HG03159 (cell line): ENCODE measurements around the gene EPHA8.

Source experiments
- ATAC-seq: cut with Tn5 transposase; IDR thresholded peaks from one replicate; pipeline ENCODE4 v1.9.1; 2021; ENCODE audit warnings: mild to moderate bottlenecking, moderate library complexity; ENCODE audit not compliant: unreplicated experiment

The EPHA8 gene

GRCh38 chr1:22535399-22535798, 27.9 kb upstream of the EPHA8 start:
- ATAC-seq, result no peak

- ATAC-seq, result no peak
Observed at GRCh38 chr1:22536506-22536905, 26.8 kb upstream of the EPHA8 start.

DNA sequence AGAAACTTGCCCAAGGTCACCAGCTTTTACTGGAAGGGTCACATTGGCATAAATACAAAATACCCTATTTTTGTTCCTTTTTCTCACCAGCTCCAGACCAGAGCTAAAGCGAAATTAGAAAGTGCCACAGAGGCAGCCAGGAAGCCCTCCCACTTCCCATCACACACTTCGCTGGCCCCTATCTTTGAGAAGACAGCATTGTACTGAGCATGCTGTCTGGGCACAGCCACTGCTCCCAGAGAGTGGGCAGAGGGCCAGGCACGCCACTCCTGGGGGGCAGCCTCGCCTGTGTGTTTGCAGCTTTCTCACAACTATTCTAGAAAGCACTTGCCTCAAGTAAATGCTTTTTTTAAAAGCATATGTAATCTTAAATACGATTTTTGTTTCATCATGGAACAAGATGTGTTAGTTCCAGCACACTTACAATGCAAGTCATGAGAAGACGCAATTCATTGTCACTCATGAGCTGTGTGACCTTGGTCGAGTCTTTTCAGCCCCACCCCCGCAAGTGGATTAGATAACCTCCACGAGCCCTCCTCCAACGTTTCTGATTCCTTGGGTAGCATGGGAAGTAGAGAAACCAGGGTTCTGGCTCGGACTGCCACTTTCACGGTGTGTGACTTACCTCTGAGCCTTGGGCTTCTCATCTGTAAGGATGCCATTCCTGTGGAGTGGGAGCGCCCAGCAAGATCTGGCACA, 25.7 kb upstream of the EPHA8 start:
- no peak for ATAC-seq

DNA sequence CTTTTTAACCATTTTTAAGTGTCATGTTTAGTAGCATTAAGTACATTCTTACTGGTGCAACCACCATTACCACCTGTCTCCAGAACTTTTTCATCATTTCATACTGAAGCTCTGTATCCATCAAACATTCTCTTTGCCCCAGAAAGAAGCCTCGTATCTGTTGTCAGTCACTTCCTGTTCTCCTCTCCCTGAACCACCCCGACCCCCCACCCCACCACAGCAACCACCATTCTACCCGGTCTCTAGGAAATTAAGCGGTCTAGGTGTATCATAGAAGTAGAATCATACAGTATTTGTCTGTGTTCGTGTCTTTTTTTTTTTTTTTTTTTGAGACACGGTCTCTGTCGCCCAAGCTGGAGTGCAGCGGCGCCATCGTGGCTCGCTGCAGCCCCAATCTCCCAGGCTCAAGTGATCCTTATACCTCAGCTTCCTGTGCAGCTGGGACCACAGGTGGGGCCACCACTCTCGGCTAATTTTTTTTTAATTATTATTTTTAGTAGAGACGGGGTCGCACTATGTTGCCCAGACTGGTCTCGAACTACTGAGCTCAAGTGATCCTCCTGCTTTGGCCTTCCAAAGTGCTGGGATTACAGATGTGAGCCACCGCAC, 23.7 kb upstream of the EPHA8 start:
- ATAC-seq, result no peak

GRCh38 chr1:22540337-22540736, 23.0 kb upstream of the EPHA8 start:
- ATAC-seq, result no peak

DNA sequence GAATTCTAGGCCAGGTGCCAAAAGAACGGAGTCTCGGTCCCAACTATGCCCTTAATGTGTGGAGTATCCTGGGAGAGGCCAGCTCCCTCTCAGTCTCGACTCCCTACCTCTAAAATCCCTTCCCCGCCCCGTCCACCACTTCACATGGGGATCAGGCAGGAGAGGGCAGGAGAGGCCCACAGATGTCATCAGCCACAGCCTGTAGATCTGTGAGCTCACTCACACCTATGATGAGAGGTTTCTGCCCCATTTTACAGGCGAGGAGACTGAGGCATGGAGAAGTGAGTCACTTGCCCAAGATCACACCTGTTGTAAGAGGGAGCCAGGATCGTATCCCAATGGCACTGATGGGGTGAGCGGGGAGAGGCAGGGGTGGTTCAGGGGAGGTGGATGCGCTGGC, 20.4 kb upstream of the EPHA8 start:
- no peak for ATAC-seq

GRCh38 chr1:22543679-22544078, 19.6 kb upstream of the EPHA8 start:
- ATAC-seq, result no peak

- no peak for ATAC-seq
Observed at GRCh38 chr1:22544606-22545005, 18.7 kb upstream of the EPHA8 start.

GRCh38 chr1:22545141-22545540, 18.1 kb upstream of the EPHA8 start:
- ATAC-seq, result no peak

DNA sequence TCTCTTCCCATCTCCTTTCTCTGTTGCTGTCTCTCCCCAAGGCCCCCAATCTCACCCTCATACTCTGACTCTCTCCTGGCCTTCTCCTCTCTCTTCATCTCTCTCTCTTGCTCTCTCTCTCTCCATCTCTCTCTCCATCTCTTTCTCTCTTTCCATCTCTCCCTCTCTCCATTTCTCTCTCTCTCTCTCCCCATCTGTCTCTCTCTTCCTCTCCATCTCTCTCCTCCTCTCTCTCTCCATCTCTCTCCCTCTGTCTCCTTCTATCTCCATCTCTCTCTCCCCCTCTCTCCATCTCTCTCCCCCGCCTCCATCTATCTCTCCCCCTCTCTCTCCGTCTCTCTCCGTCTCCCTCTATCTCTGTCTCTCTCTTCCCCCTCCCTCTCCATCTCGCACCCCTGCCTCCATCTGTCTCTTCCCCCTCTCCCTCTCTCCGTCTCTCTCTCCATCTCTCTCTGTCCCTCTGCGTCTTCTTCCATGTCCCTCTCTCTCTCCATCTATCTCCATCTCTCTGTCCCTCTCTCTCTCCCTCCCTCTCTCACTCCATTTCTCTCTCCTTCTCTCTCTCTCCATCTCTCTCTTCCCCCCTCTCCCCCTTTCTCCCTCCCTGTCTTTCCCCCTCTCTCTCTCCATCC, 16.0 kb upstream of the EPHA8 start:
- no peak for ATAC-seq

DNA sequence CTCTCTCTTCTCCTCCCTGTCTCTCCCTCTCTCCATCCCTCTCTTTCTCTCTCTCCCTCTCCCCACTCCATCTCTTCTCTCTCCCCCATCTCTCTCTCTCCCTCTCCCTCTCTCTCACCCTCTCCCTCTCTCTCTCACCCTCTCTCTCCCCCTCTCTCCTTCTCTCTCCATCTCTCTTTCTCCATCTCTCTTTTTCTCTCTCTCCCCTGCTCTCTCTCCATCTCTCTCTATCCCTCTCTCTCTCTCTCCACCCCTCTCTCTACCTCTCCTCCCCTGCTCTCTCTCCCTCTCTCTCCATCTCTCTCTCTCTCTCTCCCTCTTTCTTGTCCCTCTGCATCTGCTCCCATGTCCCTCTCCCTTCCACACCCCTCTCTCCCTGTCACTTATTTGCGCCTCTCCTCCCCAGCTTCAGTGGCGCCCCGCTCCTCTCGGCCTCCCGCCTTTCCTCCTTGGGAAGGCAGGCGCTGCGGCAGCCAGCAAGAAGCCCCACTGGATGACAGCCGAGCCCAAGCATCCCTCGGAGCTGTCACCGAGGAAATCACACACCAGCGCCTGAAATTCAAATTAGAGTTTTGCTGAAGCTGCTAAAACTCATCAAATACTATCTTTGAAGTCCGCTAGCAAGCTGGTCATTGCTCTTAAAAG, 15.3 kb upstream of the EPHA8 start:
- no peak for ATAC-seq

- no peak for ATAC-seq
Observed at GRCh38 chr1:22550021-22550420, 13.3 kb upstream of the EPHA8 start.

GRCh38 chr1:22551591-22551990, 11.7 kb upstream of the EPHA8 start:
- ATAC-seq, result no peak

DNA sequence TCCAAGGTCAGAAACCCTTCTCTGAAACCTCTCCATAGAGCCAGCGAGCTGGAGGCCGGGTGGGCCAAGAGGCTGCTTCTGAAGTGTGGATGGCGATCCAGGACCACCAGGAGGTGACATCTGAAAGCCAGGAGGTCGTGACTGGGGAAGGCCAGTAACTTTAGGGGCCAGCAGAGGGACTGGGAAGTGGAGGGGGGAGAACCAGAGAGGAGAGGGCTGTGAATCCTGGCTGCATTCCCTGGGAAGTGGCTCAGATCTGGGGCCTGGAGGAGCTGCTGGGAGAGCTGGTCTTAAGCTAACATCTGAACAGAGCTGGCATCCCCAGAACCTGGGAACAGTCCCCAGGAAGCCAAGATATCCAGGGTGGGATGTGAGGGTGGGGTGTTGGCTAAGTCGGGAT, 11.3 kb upstream of the EPHA8 start:
- no peak for ATAC-seq

DNA sequence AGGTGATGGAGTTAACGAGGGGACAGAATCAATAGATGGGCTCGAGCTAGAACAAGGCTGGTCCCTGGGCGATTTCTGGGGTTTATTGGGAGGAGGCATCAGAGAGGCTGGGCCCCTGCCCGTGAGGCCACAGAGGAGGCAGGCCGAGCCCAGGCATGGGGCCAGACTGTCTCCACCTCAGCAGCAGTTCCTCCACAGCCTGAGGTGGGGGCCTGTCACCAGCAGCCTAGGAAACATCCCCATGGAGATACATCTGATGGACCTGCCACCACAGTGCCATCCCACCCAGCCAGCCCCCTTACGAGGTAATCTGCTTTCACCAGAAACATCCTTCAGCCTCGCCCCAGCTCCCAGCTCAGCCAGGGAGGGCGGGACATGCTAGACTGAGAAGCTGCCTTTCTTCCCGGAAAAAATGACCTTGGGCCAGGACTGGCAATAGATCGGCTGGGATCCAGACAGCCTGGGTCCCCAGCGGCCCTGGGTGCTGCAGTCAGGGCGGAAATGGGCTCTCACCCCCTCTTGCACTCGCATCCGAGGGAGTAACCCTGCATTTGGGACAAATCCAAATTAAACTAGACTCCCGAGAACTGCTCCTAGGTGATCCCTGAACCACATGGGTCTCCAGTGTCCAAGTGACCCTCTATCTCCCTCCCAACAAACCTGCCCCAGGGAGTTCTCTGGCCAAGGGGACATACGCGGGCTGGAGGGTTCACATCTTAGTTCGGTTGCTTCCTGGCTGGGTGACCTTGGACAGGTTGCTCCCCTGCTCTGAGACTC, 10.0 kb upstream of the EPHA8 start:
- ATAC-seq, result no peak

DNA sequence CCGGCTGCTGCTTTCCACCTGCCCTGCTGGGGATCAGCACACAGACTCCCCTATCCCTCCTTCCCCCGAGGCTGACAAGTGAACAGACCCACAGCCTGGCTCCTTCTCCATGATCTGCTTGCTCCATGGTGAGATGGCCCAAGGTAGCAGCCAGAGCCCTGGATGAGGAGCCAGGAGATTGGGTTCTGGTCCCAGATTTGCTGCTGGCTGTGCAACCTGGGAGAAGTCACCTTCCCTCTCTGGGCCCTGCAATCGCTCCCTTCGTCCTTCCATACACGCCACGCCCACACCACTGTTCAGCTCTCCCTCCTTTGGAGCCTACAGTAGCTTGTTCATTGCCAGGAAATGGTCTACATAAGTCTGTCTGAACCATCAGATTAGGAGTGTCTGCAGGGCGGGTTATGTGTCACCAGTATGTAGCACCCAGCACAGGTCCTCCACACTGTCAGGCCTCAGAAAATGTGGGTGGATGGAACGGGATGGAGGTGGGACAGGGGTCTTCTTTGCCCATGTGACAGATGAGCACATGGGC, 9.2 kb upstream of the EPHA8 start:
- no peak for ATAC-seq

- ATAC-seq, result no peak
Observed at GRCh38 chr1:22555371-22555656, 8.0 kb upstream of the EPHA8 start.

GRCh38 chr1:22556391-22557104, 6.7 kb upstream of the EPHA8 start:
- ATAC-seq, result no peak

- no peak for ATAC-seq
Observed at GRCh38 chr1:22557341-22557950, 5.8 kb upstream of the EPHA8 start.
